Right ventricle myocardium superior (tissue), 1 donor: ENCODE data around the gene VSX1. TPM values are rescaled to one million over a fixed set of nuclear protein-coding genes. Genes with fewer than 3 reads are reported as not detected.

Experiments
- ATAC-seq: fragments of 200-7000 bp; cut with Tn5 transposase; one replicate; pipeline ENCODE4 v1.9.1; 2020; ENCODE audit warnings: mild to moderate bottlenecking; ENCODE audit not compliant: poor library complexity
- DNase-seq: peaks from one replicate; pipeline ENCODE4 v3.0.0-alpha.2; 2020
- intact Hi-C: fragments of 100-400 bp; cut with DNase I; formaldehyde crosslinking; loops from one replicate; pipeline ENCODE4 v1.11.2; 2022
- total RNA-seq: library from RNA; stranded (reverse); fragmentation: NEBNext Ultra II Directional; extraction: Animal tissue kit (Norgen Biotek cat#: 25700); gene quantifications from one replicate; pipeline ENCODE4 v1.2.1, GENCODE V29; 2021
- donor health status: DM: no; HTN: yes; CAD: no; lungs with severe emphysema.

Gene VSX1
- total RNA-seq, 1 donor from 2014 or later = 0.30 TPM

- DNase-seq (peak; percentile 86), ATAC-seq (peak; percentile 76)
- intact Hi-C loops = loop anchor here (10.0 kb wide), 1 partner anchor 197 kb away; no protein-coding TSS in a partner anchor
Measured at GRCh38 chr20:25057234-25058050, 24.5 kb downstream of the VSX1 start.

GRCh38 chr20:25056690-25057233 lies 25.2 kb downstream of the VSX1 start:
- DNase-seq = no peak
- intact Hi-C loops = loop anchor here (10.0 kb wide), 1 partner anchor 198 kb away; no protein-coding TSS in a partner anchor
- ATAC-seq = no peak

- ATAC-seq = no peak
- intact Hi-C loops = loop anchor here (10.0 kb wide), 1 partner anchor 199 kb away; no protein-coding TSS in a partner anchor
- DNase-seq = no peak
Measured at GRCh38 chr20:25055711-25056495, 26.0 kb downstream of the VSX1 start.

GRCh38 chr20:25054995-25055629 lies 26.8 kb downstream of the VSX1 start:
- ATAC-seq (no peak), DNase-seq (no peak)
- intact Hi-C loops = loop anchor here (10.0 kb wide), 1 partner anchor 200 kb away; no protein-coding TSS in a partner anchor

GRCh38 chr20:25054096-25054820 lies 27.7 kb downstream of the VSX1 start:
- DNase-seq (no peak), ATAC-seq (no peak)
- intact Hi-C loops = loop anchor here (10.0 kb wide), 1 partner anchor 201 kb away; no protein-coding TSS in a partner anchor

- DNase-seq (peak; percentile 83), ATAC-seq (peak; percentile 34)
- intact Hi-C loops = loop anchor here (10.0 kb wide), 1 partner anchor 201 kb away; no protein-coding TSS in a partner anchor
Measured at GRCh38 chr20:25053255-25054031, 28.5 kb downstream of the VSX1 start.

GRCh38 chr20:25052255-25053194 lies 29.4 kb downstream of the VSX1 start:
- intact Hi-C loops = loop anchor here (10.0 kb wide), 1 partner anchor 202 kb away; no protein-coding TSS in a partner anchor
- DNase-seq (peak; percentile 41), ATAC-seq (no peak)

- no peak for ATAC-seq
- DNase-seq = peak; percentile 10
- intact Hi-C loops = loop anchor here (10.0 kb wide), 1 partner anchor 203 kb away; no protein-coding TSS in a partner anchor
Measured at GRCh38 chr20:25051386-25052155, 30.4 kb downstream of the VSX1 start.

GRCh38 chr20:25050501-25051350 lies 31.2 kb downstream of the VSX1 start:
- no peak for DNase-seq
- no peak for ATAC-seq
- intact Hi-C loops = loop anchor here (10.0 kb wide), 1 partner anchor 204 kb away; no protein-coding TSS in a partner anchor

- no peak for ATAC-seq
- no peak for DNase-seq
- intact Hi-C loops = loop anchor here (10.0 kb wide), 1 partner anchor 205 kb away; no protein-coding TSS in a partner anchor
Measured at GRCh38 chr20:25050082-25050481, 31.9 kb downstream of the VSX1 start.

- intact Hi-C loops = loop anchor here (10.0 kb wide), 1 partner anchor 205 kb away; no protein-coding TSS in a partner anchor
- ATAC-seq = no peak
- DNase-seq = no peak
Measured at GRCh38 chr20:25049261-25050060, 32.5 kb downstream of the VSX1 start.

- DNase-seq (no peak), ATAC-seq (peak; percentile 12)
Measured at GRCh38 chr20:25048519-25048952, 33.4 kb downstream of the VSX1 start.

GRCh38 chr20:25047766-25048165 lies 34.2 kb downstream of the VSX1 start:
- ATAC-seq = no peak
- intact Hi-C loops = no loop called here
- no peak for DNase-seq

More at GRCh38 chr20:25048519-25048952, 33.4 kb downstream of the VSX1 start:
- intact Hi-C loops = no loop called here
